GM19372 (cell line): ENCODE data around the gene FUZ.

Source experiments
- ATAC-seq: cut with Tn5 transposase; IDR thresholded peaks from one replicate; pipeline ENCODE4 v1.9.1; 2021; ENCODE audit warnings: mild to moderate bottlenecking, low read depth, moderate library complexity; ENCODE audit not compliant: unreplicated experiment

The FUZ gene

GRCh38 chr19:49787746-49788145 lies 25.3 kb downstream of the FUZ start:
- ATAC-seq = no peak

GRCh38 chr19:49786376-49786820 lies 26.7 kb downstream of the FUZ start:
- no peak for ATAC-seq

GRCh38 chr19:49782515-49782914 lies 30.6 kb downstream of the FUZ start:
- ATAC-seq = no peak

- ATAC-seq = no peak
Measured at GRCh38 chr19:49781394-49781793, 31.7 kb downstream of the FUZ start.

- ATAC-seq = no peak
Measured at GRCh38 chr19:49780861-49781260, 32.2 kb downstream of the FUZ start.

- ATAC-seq = no peak
Measured at GRCh38 chr19:49779731-49780555, 33.1 kb downstream of the FUZ start.

GRCh38 chr19:49776371-49776764 lies 36.7 kb downstream of the FUZ start:
- no peak for ATAC-seq

- ATAC-seq = no peak
Measured at GRCh38 chr19:49775742-49776370, 37.2 kb downstream of the FUZ start.

- no peak for ATAC-seq
Measured at GRCh38 chr19:49774969-49775368, 38.1 kb downstream of the FUZ start.

- ATAC-seq = no peak
Measured at GRCh38 chr19:49773663-49774350, 39.3 kb downstream of the FUZ start.

GRCh38 chr19:49772850-49773432 lies 40.2 kb downstream of the FUZ start:
- no peak for ATAC-seq

- no peak for ATAC-seq
Measured at GRCh38 chr19:49771674-49772139, 41.4 kb downstream of the FUZ start.

GRCh38 chr19:49770529-49770928 lies 42.6 kb downstream of the FUZ start:
- ATAC-seq = no peak

- ATAC-seq = no peak
Measured at GRCh38 chr19:49767967-49768581, 45.0 kb downstream of the FUZ start.

- ATAC-seq = no peak
Measured at GRCh38 chr19:49767381-49767780, 45.7 kb downstream of the FUZ start.

- ATAC-seq = no peak
Measured at GRCh38 chr19:49766930-49767299, 46.2 kb downstream of the FUZ start, which contains the start of gene AP2A1. Gene AP2A1 (plus strand): TSS chr19:49767001. CDS start chr19:49767134, 133 bp downstream.

- peak; percentile 92 for ATAC-seq
Measured at GRCh38 chr19:49766007-49766929, 46.8 kb downstream of the FUZ start.

GRCh38 chr19:49764341-49764740 lies 48.8 kb downstream of the FUZ start:
- no peak for ATAC-seq

GRCh38 chr19:49763230-49763629 lies 49.9 kb downstream of the FUZ start, which contains the start of gene TSKS:
Gene TSKS (minus strand): TSS chr19:49763306. CDS start chr19:49763247, 59 bp downstream.
- ATAC-seq = no peak
